Prostate gland (tissue), 2 donors: ENCODE measurements around the gene MYOC.

Experiments
- POLR2A ChIP-seq: fragments of 450-650 bp; IDR thresholded peaks from one replicate; pipeline ENCODE4 v1.6.1; 2016; ENCODE audit warnings: antibody characterized with exemption, mild to moderate bottlenecking
- TF ChIP-seq, protein P1 (sequence below), 4 experiments: fragments of 200-600 bp in 2 of 4; fragments of 450-650 bp in 2 of 4; sonication (generic) in 2 of 4; IDR thresholded peaks; 1 replicate in 3 of 4; 2 replicates in 1 of 4; pipeline ENCODE4 v1.5.1; 2016 to 2019; ENCODE audit warnings: antibody characterized with exemption in 4 of 4, mild to moderate bottlenecking in 2 of 4, moderate library complexity in 2 of 4

- no peak for TF ChIP-seq POLR2A
- TF ChIP-seq, protein P1, sequence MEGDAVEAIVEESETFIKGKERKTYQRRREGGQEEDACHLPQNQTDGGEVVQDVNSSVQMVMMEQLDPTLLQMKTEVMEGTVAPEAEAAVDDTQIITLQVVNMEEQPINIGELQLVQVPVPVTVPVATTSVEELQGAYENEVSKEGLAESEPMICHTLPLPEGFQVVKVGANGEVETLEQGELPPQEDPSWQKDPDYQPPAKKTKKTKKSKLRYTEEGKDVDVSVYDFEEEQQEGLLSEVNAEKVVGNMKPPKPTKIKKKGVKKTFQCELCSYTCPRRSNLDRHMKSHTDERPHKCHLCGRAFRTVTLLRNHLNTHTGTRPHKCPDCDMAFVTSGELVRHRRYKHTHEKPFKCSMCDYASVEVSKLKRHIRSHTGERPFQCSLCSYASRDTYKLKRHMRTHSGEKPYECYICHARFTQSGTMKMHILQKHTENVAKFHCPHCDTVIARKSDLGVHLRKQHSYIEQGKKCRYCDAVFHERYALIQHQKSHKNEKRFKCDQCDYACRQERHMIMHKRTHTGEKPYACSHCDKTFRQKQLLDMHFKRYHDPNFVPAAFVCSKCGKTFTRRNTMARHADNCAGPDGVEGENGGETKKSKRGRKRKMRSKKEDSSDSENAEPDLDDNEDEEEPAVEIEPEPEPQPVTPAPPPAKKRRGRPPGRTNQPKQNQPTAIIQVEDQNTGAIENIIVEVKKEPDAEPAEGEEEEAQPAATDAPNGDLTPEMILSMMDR (IDR thresholded peaks at IDR 0.05): no peak
These were observed 3.2 kb upstream of the MYOC start for GRCh38 chr1:171655746-171656116.
